ENCODE results near the gene RPP25L. TPM values are rescaled to one million over a fixed set of nuclear protein-coding genes. Genes with fewer than 3 reads are reported as not detected.
A peak's percentile ranks its signal among the peaks of the same experiment; 100 is the strongest.

Gene RPP25L
- polyA plus RNA-seq, 1 donor: 20.3 TPM

DNA sequence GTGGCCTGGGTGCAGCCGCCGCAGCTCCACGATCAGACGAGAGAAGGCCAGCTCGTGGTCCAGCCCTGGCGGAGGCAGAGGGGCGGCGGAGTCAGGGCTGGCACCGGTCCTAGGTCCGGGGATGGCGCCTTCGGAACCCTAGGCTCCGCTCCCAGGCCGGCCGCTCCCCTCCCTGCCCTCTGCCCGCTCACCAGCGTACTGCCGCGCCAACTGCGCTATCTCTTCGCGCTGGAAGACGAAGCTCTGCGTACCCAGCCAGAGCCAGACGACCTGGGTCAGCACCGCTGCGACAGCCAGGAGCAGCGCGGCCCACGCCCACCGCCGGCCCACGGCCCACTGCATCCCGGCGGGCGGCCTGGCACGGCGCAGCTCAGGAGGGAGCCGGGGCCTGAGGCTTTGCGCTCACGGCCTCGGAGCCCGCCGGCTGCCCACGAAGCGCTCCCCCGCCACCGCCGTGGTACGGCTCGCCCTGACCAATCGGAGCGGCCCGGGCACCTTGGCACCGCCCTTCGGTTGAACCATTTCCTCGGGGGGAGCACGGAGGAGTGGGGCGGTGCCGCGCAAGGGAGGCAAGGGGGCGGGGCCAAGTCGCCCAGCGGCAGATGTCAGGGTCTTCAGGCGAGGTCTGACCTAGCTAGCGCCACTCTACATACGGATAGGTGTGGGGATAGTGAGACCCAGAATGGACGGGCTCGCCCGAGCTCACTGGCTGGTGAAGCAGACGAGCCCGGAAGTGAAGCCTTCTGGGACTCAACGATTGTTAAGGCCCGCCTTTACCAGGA, 25.6 kb upstream of the RPP25L start, which contains the start of gene SIGMAR1:
TSS of gene SIGMAR1 (minus strand) at position 432 of the 782 bp plus-strand sequence. CDS start at position 342, 90 bp downstream.
- no peak for DNase-seq (ENCODE audit: low read depth)

DNA sequence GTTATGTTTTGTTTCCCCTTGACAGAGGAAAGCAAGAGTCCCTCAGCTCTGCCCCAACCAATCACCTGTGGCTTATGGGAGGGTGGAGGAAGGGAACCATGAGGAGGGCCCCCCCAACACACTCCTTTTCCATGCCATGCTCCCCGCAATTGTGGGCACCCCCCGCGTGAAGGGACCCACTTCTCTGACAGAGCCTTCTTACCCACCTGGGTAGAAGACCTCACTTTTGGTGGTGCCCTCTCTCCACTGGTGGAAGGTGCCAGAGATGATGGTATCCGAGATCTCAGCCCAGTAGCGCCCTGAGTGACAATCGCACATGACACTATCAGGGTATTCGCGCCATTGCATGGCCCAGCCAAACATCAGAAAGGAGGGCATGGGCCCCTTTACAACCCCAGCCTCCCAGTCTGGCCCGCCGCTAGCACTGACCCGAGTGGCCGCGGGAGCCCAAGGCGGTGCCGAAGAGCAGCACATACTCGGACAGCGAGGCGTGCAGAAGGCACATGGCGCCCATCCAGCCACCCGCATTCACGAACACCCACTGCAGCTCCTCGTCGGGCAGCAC, 25.0 kb upstream of the RPP25L start:
- DNase-seq (ENCODE audit: low read depth): no peak

DNA sequence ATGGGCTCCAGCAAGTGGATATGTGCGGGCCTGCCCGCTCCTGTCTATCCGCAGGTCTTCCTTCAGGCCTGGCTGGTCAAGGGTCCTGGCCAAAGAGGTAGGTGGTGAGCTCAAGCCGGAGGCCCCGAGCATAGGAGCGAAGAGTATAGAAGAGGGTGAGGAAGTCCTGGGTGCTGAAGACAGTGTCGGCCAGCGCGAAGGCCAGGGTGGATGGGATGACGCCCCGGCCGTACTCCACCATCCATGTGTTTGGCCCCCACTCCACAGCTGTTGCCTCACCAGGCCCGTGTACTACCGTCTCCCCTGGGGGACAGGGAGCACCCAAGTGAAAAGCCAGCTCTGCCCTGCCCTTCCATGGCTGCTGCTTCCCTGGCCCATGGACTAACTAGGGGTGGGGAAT, 23.7 kb upstream of the RPP25L start:
- no peak for DNase-seq (ENCODE audit: low read depth)

DNA sequence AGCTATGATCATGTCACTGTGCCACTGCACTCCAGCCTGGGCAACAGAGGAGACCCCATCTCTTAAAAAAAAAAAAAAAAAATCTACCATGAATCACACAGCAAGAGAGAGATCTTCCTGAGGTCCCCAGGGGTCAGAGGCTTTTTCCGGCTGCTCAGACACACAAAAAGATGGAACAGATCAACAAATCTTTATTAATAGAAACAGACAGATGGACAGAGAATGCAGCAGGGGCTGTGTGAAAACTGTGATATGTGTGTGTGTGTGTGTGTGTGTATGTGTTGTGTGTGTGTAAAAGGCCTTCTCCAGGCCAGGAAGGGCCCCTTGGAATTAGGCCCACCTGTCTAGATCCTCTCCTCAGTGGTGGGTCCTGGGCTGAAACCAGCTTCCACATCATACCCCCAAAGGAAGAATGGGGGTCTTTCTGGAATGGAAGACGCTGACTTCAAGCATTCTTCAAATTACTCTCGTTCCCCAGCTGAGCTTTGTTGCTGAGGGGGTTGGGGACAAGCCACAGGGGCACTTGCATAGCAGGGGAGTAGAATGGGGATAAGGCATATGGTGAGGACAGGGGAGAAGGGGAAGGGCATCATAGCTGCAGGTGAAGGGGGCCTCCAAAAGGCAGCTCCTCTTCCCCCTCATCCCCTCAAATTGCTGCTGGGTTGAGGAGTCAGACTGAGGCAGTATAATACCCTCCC, 22.8 kb upstream of the RPP25L start:
- DNase-seq (ENCODE audit: low read depth): no peak

DNA sequence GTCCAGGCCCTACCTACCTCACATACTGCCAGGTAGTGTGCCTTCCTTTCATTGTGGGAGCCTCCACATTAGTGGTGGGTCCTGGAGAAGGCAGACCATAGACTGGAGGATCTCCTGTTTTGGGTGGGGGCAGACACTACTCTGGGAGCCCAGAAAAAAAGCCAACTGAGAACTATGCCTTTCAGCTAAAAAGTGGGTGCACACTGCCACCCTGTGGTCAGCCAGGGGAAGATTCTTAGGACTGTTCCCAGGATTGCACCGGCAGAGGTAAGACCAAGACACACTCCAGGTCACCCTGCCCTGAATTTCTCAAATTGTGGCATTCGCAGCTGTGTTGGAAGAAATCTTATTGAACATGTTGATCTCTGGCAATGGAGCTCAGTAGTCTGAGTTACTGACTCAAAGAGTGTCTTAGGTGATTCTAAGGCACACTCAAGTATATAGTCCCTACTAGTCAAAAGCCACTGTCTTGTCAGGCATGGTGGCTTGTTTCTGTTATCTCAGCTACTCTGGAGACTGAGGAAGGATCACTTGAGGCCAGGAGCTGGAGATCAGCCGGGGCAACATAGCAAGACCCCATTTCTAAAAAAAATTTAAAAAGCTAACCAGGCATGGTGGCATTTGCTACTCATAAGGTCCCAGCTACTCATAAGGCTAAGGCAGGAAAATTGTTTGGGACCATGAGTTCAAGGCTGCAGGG, 22.1 kb upstream of the RPP25L start:
- no peak for DNase-seq (ENCODE audit: low read depth)

DNA sequence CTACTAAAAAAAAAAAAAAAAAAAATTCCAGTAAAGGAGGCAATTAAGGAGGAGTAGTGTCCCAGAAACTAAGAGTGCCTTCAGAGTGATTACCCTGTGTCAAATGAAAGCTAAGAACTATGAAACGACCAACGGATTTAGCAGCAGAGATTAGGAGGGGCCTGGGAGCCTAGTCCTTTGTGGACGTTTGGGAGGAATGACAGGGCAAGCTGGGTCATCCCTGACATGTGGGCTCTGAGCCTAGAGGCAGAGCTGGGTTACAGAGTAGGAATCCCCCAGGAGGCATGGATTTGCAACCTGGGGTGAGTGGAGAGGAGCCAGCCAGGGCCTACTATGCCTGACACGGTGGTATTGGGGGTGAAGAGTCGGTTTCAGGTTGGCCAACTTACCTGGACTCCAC, 21.3 kb upstream of the RPP25L start:
- no peak for DNase-seq (ENCODE audit: low read depth)

DNA sequence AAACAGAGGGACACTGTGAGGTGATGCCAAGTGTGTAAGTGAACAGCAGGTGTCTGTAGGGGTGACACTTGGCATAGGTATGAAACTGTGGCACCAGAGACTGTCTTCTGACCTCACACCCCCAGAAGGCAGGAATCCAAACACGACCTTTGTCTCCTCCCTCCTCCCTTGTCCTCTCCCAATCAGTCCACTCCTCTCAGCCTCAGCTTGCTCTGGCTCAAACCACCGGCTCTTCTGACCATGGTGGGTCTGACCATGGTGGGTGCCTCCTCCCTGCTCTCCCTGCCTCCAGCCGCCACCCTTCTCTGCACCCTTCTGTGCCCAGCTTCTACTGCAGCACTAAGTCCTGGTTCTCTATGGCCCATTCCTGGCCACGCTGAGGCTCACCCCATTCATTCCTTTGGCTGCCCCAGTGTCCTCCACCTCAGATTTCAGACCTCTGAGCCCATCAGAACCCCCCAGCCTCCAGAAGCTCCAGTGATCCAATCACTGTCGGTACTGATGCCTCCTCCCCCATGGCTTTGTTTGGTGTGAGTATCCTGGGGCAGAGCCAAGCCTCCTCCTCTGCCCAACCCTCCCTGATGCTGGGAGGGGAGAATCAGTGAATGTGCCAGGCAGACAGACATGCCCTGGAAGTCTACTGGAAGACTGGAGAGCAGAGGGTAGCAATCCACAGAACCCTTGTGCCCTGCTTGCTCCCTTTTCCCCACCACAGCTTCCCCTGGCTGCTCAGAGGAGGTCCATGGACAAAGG, 18.7 kb upstream of the RPP25L start:
- no peak for DNase-seq (ENCODE audit: low read depth)

DNA sequence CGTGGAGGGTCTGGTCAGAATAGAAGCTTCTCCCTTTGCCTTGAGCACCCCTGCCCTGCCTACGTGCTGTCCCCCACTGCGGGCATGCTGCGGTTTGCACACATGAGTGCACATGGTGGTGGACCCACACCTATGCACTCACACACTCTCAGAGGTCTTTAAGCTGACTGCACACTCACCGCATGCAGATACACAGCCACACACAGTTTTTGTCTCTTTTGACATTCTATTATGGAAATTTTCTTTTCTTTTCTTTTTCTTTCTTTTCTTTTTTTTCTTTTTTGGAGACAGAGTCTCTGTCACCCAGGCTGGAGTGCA, 17.6 kb upstream of the RPP25L start:
- DNase-seq (ENCODE audit: low read depth): no peak

DNA sequence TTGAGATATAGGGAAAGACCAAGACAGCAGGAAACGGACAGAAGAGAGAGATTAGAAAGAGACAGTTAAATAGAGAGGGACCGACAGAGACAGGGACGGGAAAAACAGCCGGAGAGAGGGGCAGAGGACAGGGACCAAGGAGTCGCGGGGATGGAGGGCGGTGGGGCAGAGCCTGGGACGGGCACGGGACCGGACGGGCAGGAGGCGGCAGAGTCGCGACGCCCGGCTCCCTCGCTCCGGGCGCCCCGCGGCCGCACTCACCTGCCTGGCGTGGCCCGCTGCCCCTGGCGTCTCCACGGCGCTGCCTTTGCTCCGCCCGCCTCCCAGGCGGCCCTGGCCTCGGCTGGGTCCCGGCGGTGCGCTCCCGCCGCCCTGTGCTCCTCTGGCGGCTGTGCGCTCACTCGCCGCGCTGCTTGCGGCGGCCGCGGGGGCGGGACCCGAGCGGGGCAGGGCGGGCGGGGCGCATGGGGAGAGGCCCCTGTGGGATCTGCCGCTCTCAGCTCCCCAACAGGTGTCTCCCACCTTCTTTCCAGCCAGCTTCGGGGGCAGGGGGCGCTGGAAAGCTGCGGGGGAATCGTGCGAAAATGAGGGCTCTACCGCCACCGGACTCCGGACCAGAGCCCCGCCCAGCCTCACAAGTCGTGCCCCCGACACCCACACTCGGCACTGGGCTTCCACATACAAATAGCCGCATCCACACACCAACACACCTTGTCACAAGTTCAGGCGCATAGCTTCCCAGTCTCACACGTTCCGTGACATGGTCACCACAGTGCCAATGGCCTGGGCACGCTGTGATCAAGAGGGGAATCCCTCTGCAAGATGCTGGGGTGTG, 17.0 kb upstream of the RPP25L start, which contains the start of gene ARID3C:
TSS of gene ARID3C (minus strand) at position 411 of the 835 bp plus-strand sequence. CDS start 1,052 bp downstream, outside the sequence.
- no peak for DNase-seq (ENCODE audit: low read depth)

DNA sequence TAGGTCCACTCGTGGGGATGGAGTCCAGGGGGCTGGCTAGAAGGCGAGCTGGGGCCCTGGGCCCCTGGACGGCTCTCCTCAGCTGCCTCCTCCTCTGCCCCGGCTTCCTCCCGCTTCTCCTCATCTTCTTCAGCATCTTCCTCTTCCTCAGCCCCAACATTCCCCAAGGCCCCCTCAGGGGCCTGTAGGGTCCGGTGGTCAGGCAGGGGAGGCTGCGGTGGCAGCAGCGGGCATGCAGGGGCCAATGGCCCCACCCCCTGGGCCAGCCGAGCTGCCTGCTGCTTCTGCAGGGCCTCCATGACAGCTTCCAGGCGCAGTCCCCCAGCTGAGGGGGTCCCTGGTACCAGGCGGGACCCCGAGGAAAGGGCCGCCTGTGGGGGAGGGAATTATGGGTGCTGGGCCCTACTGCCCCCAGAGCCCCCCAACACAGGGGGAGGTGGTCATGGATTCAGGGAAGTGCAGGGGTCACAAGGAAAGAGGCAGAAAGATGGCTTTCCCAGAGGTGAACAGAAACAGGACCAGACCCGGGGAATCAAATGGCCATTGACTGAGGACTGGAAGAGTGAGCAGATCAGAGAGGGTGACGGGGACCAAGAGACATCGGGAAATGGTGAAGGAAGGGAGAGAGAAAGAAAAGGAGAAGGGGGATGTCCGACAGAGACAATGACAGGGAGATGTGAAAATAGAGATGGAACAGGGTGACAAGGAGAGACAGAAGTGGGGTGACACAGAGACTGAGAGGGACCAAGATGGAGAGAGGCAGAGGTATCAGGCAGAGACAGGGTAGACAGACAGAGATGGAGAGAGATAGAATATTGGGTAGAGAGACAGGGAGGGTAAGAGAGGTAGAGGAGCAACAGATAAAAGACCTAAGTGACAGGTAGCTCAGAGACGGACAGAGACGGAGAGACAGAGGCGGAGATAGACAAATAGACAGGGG, 16.1 kb upstream of the RPP25L start:
- DNase-seq (ENCODE audit: low read depth): no peak

DNA sequence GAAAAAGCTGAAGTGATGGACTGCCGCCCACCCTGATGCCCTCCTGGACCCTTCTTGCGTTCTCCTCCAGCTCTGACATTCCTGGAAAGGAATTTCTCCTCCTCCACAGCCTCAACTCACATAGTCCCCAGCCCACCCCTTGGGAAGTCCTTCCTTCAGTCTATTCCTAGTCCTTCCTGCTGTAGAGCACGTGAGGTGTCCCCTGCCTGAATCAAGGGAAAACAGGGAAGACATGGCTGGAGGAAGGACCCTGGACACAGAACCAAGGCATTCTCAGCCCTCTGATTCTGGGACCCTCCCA, 13.2 kb upstream of the RPP25L start:
- DNase-seq (ENCODE audit: low read depth): no peak

DNA sequence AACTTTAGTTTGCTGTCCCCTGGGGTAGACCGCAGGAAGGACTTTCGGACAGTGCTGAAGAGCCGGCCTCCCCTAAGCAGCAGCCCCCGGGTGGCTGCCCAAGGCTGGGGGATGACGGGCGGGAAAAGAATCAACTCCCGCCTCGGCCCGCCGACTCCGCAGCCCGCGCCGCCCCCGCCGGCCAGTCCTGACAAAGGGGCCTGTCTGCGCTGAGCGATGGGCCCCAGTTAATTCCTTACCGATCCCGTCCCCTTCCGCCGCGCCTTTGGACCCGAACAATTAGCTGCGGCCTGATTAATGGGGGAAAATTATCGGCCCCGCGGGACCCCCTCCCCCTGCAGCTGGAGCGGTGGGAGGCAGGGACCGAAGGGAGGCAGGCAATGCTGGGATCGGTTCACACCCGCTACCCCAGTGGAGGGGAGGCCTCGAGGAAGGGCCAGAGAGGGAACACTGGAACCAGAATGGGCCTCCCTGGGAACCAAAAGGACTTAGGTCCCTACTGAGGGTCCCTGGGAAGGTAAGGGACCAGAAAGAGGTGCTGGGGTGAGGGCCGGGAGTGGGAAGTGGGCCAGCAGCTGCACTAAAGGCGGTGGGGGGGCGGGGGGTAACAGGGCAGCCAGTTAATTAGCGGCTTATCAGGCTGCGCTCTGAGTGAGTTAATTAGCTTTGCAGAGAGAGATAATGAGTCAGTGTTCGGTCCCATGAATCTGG, 12.7 kb upstream of the RPP25L start:
- no peak for DNase-seq (ENCODE audit: low read depth)

DNA sequence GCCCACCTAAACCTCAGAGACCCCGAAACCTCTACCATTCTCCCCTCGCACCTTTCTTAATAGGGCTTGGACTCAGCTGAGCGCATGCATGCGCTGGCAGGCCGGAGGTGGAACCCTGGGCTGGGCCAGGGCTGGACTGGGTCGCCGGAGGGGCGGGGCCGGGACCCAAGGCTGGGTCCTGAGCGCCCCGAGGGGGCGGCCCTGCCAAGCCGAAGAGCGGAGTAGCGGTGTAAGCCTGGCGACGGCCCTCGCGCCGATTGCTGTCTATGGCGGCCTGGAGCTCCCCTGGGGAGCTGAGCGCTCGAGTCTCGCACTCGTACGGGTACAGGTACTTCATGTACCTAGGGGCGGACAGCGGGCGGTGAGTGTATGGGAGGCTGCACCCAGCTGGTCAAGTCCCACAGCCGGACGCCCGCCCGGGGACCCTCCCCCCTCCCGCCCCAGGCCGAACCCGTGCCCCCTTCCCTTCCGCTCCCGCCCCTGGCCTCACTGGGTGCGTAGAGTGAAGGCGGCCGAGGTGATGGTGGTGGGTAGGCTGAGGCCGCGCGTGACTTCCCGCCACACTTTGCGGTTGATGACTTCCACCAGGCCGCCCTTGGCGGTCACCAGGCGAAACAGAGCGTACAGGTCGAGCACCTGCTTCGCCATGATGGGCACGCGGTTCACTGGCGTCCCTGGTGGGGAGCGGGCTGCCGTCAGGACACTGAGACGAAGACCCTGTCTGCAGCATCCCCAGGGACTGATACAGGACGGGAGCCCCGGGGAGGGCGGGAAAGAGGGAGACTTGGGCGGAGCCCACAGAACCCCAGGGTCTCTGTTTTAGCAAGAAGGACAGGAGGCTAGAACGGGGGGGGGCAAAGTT, 11.7 kb upstream of the RPP25L start:
- no peak for DNase-seq (ENCODE audit: low read depth)

DNA sequence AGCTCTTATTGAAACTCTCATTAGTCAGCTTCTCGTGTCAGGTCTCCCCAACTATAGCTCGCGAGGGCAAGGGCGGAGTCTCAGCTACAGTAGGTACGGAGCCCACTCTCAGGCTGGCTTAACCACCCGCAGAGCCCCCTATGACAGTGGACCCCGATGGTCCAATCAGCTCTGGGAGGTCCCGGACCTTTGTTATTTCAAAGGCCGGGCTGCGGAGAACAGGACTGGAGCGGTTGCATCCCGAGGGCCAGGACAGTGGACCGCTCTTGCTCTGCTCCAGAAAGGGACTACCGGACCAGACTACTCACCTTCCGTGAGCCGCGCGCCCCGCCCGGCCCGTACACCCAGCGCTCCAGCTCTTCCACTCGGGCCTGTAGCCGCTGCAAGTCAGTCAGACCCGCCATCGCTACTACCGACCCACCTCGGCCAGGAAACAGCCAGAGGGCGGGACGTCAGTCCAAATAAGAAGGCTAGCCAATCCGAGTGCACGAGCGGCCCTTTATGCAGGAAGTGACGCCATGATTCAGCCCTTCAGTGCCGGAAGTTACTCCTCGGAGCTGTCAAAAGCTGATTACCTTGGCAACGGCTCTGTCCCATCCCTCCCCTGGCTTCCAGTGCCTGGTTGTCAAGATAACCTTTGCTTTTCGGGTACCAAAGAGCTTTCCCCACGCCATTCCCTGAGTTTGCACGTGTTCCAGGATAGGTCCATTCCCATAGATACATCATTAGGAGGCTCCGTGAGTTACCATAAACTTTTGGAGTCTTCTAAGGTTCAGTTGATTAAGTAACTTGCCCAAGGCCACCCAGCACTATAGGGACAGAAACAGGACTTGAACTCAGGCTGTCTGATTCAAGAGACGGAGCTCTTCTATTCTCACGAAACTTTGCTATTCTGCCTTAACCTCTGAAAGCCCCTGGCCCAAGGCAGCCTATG, 8.4 kb upstream of the RPP25L start, which contains the start of gene DCTN3:
TSS of gene DCTN3 (minus strand) at position 435 of the 934 bp plus-strand sequence. CDS start at position 404, 31 bp downstream.
- DNase-seq (ENCODE audit: low read depth): peak; percentile 91

DNA sequence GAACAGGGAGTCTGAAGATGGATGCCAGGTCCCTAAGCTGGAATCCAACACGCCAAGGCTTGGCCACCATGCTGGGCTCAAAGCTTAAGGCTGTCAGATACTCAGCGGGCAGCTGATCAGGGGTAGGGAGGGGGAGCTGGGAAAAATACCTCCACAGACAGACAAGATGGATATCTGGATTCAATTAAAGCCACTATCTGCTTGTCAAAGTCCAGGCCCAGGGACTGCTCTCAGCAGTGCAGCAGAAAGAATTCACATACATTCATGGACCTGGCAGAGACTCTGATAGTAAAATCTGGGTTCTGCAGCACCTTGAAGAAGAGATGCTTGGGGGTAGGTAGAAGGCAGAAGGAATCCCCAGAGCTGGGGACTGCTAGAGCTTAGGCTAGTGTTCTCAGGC, 3.2 kb upstream of the RPP25L start:
- no peak for DNase-seq (ENCODE audit: low read depth)

DNA sequence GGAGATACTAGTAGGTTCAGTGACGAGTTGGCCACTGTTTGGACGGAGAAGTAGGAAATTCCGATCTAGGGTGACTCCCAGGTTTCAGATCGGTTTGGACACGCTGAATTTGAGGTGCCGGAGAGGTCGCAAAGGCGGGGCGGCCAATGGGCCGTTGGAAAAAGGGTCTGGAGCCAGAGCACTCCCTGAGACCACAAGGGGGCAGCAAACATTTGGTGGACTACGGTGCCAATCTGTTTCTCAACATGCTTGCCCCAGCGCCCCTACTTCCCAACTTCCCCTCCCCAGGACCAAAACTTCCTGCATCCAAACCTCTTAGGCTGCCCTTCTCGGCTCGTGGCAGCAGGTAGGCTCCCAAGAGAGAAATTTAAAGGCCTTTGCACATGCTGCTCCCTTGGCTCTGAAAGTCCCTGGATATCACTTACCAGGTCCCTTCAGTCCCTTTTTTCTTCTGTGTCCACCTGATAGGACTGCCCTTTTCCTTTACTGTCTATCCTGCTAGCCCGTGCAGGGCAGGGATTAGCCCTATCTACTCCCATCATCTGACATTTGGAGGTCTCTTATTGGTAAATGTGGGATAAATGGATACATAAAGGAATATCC, 992 bp upstream of the RPP25L start:
- DNase-seq (ENCODE audit: low read depth): no peak

All from forelimb muscle (tissue), 1 donor.